ENCODE results near the gene BUD23. TPM values are rescaled to one million over a fixed set of nuclear protein-coding genes. Genes with fewer than 3 reads are reported as not detected.

The BUD23 gene
- total RNA-seq, 2 experiments from 2014 or later, result 57.0 to 57.2 TPM

GRCh38 chr7:73742753-73743641 lies 59.6 kb downstream of the BUD23 start:
- H3K36me3 Mint-ChIP-seq (ENCODE audit: low read depth), result no peaks in the 10 kb centered on the region
- no peak for DNase-seq
- H3K4me3 Mint-ChIP-seq, result no peak overlapping the region
- H3K4me1 Mint-ChIP-seq, result peaks cover 3% of the 10 kb centered on the region
- no peaks in the 10 kb centered on the region for H3K9me3 Mint-ChIP-seq
- H3K27me3 Mint-ChIP-seq, result no peaks in the 10 kb centered on the region
- ChIA-PET CTCF (no interaction called here), POLR2A (no interaction called here)
- no peak overlapping the region for H3K27ac Mint-ChIP-seq

- no peaks in the 10 kb centered on the region for H3K4me1 Mint-ChIP-seq
- ChIA-PET POLR2A (no interaction called here), CTCF (no interaction called here)
- no peak for DNase-seq
- no peaks in the 10 kb centered on the region for H3K9me3 Mint-ChIP-seq
- H3K27ac Mint-ChIP-seq, result no peak overlapping the region
- H3K36me3 Mint-ChIP-seq (ENCODE audit: low read depth), result no peaks in the 10 kb centered on the region
- H3K4me3 Mint-ChIP-seq, result no peak overlapping the region
- peaks cover 6% of the 10 kb centered on the region for H3K27me3 Mint-ChIP-seq
Measured at GRCh38 chr7:73746378-73746777, 63.0 kb downstream of the BUD23 start.

Other genes with a start within 250 kb of the BUD23 start
- gene FZD9, start 249.8 kb upstream of the BUD23 start, total RNA-seq, result not detected
- gene BAZ1B, start 161.3 kb upstream of the BUD23 start, total RNA-seq, result 10 to 100 TPM; 84.5 to 86.2 TPM
- gene BCL7B, start 125.9 kb upstream of the BUD23 start, total RNA-seq, result 10 to 100 TPM; 68.9 to 71.6 TPM
- gene TBL2, start 105.0 kb upstream of the BUD23 start, total RNA-seq, result 10 to 100 TPM; 27.1 to 29.0 TPM
- gene MLXIPL, start 59.1 kb upstream of the BUD23 start, total RNA-seq, result not detected
- under 1 TPM; 0.33 to 0.40 TPM for gene VPS37D, start 15.8 kb upstream of the BUD23 start, total RNA-seq
- gene DNAJC30, start 144 bp upstream of the BUD23 start, total RNA-seq, result 1 to 10 TPM; 5.9 to 6.4 TPM
- 10 to 100 TPM; 27.9 to 30.7 TPM for gene STX1A, start 36.1 kb downstream of the BUD23 start, total RNA-seq
- 10 to 100 TPM; 12.3 to 13.7 TPM for gene ABHD11, start 55.2 kb downstream of the BUD23 start, total RNA-seq
- not detected for gene CLDN3, start 86.7 kb downstream of the BUD23 start, total RNA-seq
- gene CLDN4, start 147.4 kb downstream of the BUD23 start, total RNA-seq, result under 1 TPM in 1 of 2 experiments, not detected in 1; 0.10 TPM
- gene METTL27, start 158.9 kb downstream of the BUD23 start, total RNA-seq, result 1 to 10 TPM; 3.3 to 3.7 TPM
- gene TMEM270, start 177.6 kb downstream of the BUD23 start, total RNA-seq, result not detected

All from activated CD4-positive, alpha-beta memory T cell treated with anti-CD3 and anti-CD28 coated beads, Interleukin-2, amount 10 ng/mL, durations not matched to agents 7 days and 5 days (primary cell).